Stomach (tissue), 4 donors: ENCODE data around the gene FANCE.

ENCODE experiments used
- CTCF ChIP-seq, 7 experiments: fragments of 450-650 bp in 4 of 7; fragments of 200-600 bp in 3 of 7; sonication (generic) in 3 of 7; IDR thresholded peaks; one replicate each; pipeline ENCODE4 v1.5.1; 2016 to 2019; ENCODE audit warnings: antibody characterized with exemption in 7 of 7, control low read depth in 2 of 7, mild to moderate bottlenecking in 1 of 7
- EP300 ChIP-seq: sonication (generic); formaldehyde crosslinking; IDR thresholded peaks from one replicate; pipeline ENCODE4 v1.6.1; 2017; ENCODE audit warnings: antibody characterized with exemption
- POLR2A ChIP-seq, 4 donors: fragments of 450-650 bp; IDR thresholded peaks; one replicate each; pipeline ENCODE4 v1.6.1; 2016; ENCODE audit warnings: antibody characterized with exemption in 4 of 4, control low read depth in 2 of 4, mild to moderate bottlenecking in 1 of 4, moderate library complexity in 1 of 4
- POLR2AphosphoS5 ChIP-seq, 3 donors: sonication (generic); formaldehyde crosslinking; IDR thresholded peaks; one replicate each; pipeline ENCODE4 v1.6.1; 2016; ENCODE audit warnings: antibody characterized with exemption in 3 of 3

GRCh38 chr6:35490821-35491557 lies 38.9 kb downstream of the FANCE start:
- TF ChIP-seq POLR2A (IDR thresholded peaks at IDR 0.05): no peak
- TF ChIP-seq POLR2AphosphoS5 (IDR thresholded peaks at IDR 0.05): no peak
- TF ChIP-seq CTCF (IDR thresholded peaks at IDR 0.05): no peak
- TF ChIP-seq EP300: no peak
